GM12872 (cell line): ENCODE data around the gene TRAF3.

Source experiments
- TF ChIP-seq, protein P1 (sequence below): IDR thresholded peaks from 3 replicates; pipeline ENCODE4 v1.5.1; 2011; ENCODE audit warnings: low read depth, mild to moderate bottlenecking, low read length, moderate library complexity; ENCODE audit not compliant: insufficient read depth

Gene TRAF3

DNA sequence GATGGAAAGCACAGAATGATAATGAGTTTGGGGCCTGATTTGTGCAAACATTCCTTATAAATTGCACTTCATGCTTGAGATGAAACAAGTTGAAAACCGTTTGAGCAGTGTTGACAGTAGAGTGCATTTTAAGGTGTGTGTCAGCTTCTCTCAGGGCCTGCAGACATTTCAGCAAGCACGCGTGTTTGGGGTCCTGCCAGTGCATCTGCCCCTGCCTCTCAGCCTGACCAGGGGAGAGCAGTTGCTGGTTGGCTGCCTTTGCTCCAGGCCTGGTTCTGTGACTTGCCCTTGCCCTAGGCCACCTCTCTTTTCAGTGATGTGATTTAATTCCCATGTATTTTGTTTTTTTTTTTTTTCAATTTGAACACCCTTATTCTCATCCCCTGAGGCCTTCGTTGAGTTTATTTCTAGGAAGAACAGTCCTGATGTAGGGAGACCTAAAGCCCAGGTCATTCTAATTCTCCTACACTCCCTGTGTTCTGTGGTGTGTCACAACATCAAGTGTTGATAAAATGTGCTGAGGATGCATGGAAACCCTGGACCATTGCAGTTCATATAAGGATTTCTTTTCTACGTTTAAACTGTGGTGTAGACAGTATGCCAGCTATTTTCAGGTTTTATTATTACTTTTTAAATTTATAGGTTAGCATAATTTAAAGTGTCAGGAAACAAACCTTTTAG is 105.1 kb downstream of the TRAF3 start:
- TF ChIP-seq, protein P1, sequence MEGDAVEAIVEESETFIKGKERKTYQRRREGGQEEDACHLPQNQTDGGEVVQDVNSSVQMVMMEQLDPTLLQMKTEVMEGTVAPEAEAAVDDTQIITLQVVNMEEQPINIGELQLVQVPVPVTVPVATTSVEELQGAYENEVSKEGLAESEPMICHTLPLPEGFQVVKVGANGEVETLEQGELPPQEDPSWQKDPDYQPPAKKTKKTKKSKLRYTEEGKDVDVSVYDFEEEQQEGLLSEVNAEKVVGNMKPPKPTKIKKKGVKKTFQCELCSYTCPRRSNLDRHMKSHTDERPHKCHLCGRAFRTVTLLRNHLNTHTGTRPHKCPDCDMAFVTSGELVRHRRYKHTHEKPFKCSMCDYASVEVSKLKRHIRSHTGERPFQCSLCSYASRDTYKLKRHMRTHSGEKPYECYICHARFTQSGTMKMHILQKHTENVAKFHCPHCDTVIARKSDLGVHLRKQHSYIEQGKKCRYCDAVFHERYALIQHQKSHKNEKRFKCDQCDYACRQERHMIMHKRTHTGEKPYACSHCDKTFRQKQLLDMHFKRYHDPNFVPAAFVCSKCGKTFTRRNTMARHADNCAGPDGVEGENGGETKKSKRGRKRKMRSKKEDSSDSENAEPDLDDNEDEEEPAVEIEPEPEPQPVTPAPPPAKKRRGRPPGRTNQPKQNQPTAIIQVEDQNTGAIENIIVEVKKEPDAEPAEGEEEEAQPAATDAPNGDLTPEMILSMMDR = no peak

DNA sequence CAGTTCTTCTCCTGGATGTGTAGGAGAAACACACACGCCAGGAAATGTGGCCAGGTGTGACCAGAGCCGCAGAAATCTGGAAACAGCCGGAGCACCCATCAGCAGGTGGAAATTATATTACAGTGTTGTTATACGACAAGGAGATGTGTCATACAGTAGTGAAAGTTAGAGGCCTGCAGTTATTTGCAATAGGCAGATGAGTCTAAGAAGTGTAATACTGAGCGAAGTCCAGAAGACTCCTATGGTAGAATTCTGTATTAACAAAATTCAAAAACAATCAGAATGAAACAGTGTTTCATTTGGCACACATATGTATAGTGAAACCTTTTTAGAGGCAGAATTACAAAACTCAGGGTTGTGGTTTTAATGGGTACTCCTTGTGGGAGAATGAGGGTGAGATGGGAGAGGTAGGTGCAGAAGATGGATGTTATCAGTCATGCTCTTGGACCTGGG is 105.9 kb downstream of the TRAF3 start:
- TF ChIP-seq, protein P1 = no peak

DNA sequence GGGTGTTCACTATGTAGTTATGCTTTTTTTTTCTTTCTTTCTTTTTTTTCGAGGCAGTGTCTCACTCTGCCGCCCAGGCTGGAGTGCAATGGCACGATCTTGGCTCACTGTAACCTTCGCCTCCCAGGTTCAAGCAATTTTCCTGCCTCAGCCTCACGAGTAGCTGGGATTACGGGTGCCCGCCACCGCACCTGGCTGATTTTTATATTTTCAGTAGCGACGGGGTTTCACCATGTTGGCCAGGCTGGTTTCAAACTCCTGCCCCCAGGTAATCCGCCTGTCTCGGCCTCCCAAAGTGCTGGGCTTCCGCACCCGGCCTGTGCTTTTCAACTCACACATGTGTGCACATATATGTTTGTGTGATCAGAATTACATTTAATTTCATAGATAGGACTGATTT is 106.3 kb downstream of the TRAF3 start:
- TF ChIP-seq, protein P1 = no peak

DNA sequence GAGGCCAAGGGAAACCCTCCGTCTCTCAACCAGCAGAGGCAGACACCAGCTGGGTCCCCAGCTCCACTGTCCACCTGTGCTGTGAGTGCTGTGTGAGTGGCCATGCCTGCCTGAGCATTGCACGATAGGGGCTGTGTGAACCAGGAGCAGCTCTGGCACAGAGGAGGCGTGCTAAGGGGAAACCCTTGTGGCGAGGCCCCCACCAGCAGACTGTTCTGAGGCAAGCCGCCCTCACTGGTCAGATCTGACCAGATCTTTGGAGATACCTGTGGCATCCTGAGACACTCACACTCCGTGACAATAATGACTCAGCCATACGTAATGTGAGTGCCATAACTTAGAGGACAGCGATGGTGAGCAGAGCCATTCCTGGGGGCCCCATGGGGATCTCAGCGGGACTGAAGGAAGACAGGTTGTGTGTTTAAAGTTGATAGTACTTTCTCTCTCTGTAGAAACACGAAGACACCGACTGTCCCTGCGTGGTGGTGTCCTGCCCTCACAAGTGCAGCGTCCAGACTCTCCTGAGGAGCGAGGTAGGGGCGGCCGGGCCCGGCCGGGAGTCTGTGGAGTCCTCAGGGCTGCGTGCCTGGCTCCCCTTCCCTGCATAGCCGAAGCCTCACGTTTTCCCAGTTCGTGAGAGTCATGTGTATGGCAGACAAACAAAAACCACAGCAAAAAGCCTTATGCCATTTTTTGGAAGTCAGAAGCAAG is 108.6 kb downstream of the TRAF3 start:
- TF ChIP-seq, protein P1 = no peak

DNA sequence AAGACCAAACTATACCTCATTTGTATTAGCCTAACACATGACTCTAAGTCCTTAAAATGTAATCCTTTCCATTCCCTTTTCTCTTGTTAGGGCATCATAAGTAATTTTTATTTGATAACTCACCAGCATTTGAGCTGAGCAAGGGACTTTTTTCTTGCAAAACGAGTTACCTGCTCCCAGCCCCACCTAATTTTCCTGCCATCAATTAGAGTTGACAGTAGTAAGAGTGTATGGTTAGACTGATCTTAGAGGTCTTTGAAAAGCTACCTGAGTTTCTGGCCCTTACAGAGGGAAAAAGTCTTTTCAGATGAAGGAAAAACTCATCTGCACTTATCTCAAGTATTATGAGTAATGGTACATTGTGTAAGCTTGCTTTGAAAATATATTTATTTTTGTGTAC is 111.5 kb downstream of the TRAF3 start:
- TF ChIP-seq, protein P1 = no peak

DNA sequence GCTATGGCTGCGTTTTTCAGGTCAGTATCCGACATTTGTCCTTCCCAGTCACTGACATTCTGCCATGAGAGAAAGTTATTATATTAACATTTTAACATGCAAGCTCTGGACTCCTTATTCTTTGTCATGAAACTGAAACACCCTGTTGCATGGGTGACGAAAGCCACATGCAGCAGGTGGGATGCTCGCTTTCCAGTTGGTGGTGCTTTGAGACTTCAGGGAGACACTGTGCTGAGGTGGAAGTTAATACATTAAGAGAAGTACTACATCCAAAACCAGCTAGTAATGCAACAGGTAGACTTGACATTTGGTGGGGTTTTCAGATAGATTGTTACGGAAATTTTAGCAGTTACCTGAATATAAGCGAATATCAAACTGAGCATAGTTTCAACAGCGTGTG is 112.4 kb downstream of the TRAF3 start:
- TF ChIP-seq, protein P1 = no peak

DNA sequence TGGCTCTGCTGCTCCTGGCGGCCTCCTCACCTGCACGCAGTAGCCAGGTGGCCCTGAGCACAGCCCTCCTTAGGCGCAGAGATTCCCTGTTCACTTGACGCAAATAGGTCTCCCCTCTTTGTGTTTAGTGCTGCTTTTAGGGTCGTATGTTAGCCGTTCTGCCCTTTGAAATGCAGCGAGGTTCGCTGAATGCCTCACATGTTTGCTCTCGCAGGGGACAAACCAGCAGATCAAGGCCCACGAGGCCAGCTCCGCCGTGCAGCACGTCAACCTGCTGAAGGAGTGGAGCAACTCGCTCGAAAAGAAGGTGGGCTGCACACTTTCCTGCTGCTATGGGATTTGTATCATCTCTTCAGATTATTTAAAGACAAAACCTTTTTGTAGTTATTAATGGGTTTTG is 113.9 kb downstream of the TRAF3 start:
- TF ChIP-seq, protein P1 = no peak
